ENCODE results near the gene BTRC.

The BTRC gene

GRCh38 chr10:101565370-101565900 lies 211.5 kb downstream of the BTRC start:
- Histone ChIP-seq H3K9me3 (ENCODE audit: insufficient read depth, low read length) (no peaks in the 10 kb centered on the region), H3K9me2 (replicated peaks; ENCODE audit: insufficient read depth, low read length) (no peaks in the 10 kb centered on the region), H3K36me3 (ENCODE audit: low read length) (no peaks in the 10 kb centered on the region), H3K4me2 (ENCODE audit: low read depth, low read length, poor library complexity, severe bottlenecking) (no peak overlapping the region), H4K20me1 (ENCODE audit: low read depth, low read length) (no peaks in the 10 kb centered on the region), H3K27ac (ENCODE audit: low read depth, low read length) (no peak overlapping the region), H3F3A (ENCODE audit: insufficient read depth) (no peaks in the 10 kb centered on the region), H3K79me2 (ENCODE audit: insufficient read depth, low read length) (no peaks in the 10 kb centered on the region), H2AFZ (ENCODE audit: low read depth, low read length, severe bottlenecking) (no peak overlapping the region), H3K27me3 (ENCODE audit: low read length) (no peaks in the 10 kb centered on the region; the same call in 1 of the 2 replicates), H3K9ac (ENCODE audit: low read length) (no peak overlapping the region), H3K4me3 (ENCODE audit: insufficient read depth, low read length, poor library complexity, severe bottlenecking) (no peak overlapping the region)
- TF ChIP-seq EZH2phosphoT487 (conservative IDR thresholded peaks at IDR 0.05; ENCODE audit: low read length) (no peak), CTCF (IDR thresholded peaks at IDR 0.05; ENCODE audit: insufficient read depth, low read length, poor library complexity, severe bottlenecking) (no peak)

GRCh38 chr10:101565936-101566332 lies 212.0 kb downstream of the BTRC start:
- Histone ChIP-seq H3F3A (ENCODE audit: insufficient read depth) (no peaks in the 10 kb centered on the region), H3K9me3 (ENCODE audit: insufficient read depth, low read length) (no peaks in the 10 kb centered on the region), H3K9ac (ENCODE audit: low read length) (no peak overlapping the region), H3K4me3 (ENCODE audit: insufficient read depth, low read length, poor library complexity, severe bottlenecking) (no peak overlapping the region), H3K27me3 (ENCODE audit: low read length) (no peaks in the 10 kb centered on the region; the same call in 1 of the 2 replicates), H4K20me1 (ENCODE audit: low read depth, low read length) (no peaks in the 10 kb centered on the region), H3K36me3 (ENCODE audit: low read length) (no peaks in the 10 kb centered on the region), H2AFZ (ENCODE audit: low read depth, low read length, severe bottlenecking) (no peak overlapping the region), H3K27ac (ENCODE audit: low read depth, low read length) (no peak overlapping the region), H3K4me2 (ENCODE audit: low read depth, low read length, poor library complexity, severe bottlenecking) (no peak overlapping the region), H3K79me2 (ENCODE audit: insufficient read depth, low read length) (no peaks in the 10 kb centered on the region), H3K9me2 (replicated peaks; ENCODE audit: insufficient read depth, low read length) (no peaks in the 10 kb centered on the region)
- TF ChIP-seq EZH2phosphoT487 (conservative IDR thresholded peaks at IDR 0.05; ENCODE audit: low read length) (no peak), CTCF (IDR thresholded peaks at IDR 0.05; ENCODE audit: insufficient read depth, low read length, poor library complexity, severe bottlenecking) (no peak)

- H3K27me3 ChIP-seq (ENCODE audit: low read length), result no peaks in the 10 kb centered on the region; the same call in 1 of the 2 replicates
These were observed 212.6 kb downstream of the BTRC start for GRCh38 chr10:101566333-101567164.

More at GRCh38 chr10:101566333-101567164, 212.6 kb downstream of the BTRC start:
- no peaks in the 10 kb centered on the region for H3K79me2 ChIP-seq (ENCODE audit: insufficient read depth, low read length)
- no peak overlapping the region for H2AFZ ChIP-seq (ENCODE audit: low read depth, low read length, severe bottlenecking)
- no peaks in the 10 kb centered on the region for H3K9me2 ChIP-seq (replicated peaks; ENCODE audit: insufficient read depth, low read length)
- no peak overlapping the region for H3K9ac ChIP-seq (ENCODE audit: low read length)
- no peak overlapping the region for H3K27ac ChIP-seq (ENCODE audit: low read depth, low read length)
- H3F3A ChIP-seq (ENCODE audit: insufficient read depth), result no peaks in the 10 kb centered on the region
- no peak overlapping the region for H3K4me3 ChIP-seq (ENCODE audit: insufficient read depth, low read length, poor library complexity, severe bottlenecking)
- H3K36me3 ChIP-seq (ENCODE audit: low read length), result no peaks in the 10 kb centered on the region
- TF ChIP-seq EZH2phosphoT487 (conservative IDR thresholded peaks at IDR 0.05; ENCODE audit: low read length), result no peak
- TF ChIP-seq CTCF (IDR thresholded peaks at IDR 0.05; ENCODE audit: insufficient read depth, low read length, poor library complexity, severe bottlenecking), result no peak
- H4K20me1 ChIP-seq (ENCODE audit: low read depth, low read length), result no peaks in the 10 kb centered on the region
- no peaks in the 10 kb centered on the region for H3K9me3 ChIP-seq (ENCODE audit: insufficient read depth, low read length)
- H3K4me2 ChIP-seq (ENCODE audit: low read depth, low read length, poor library complexity, severe bottlenecking), result no peak overlapping the region
